ENCODE measurements around the gene C12orf43. TPM values are rescaled to one million over a fixed set of nuclear protein-coding genes. Genes with fewer than 3 reads are reported as not detected.

Gene C12orf43
- polyA plus RNA-seq, 1 donor: 10.4 TPM

GRCh38 chr12:120978296-120979219 is 37.7 kb downstream of the C12orf43 start, which contains the start of gene HNF1A:
Gene HNF1A, plus strand, starts transcription at chr12:120978543. Its CDS starts 226 bp downstream, at chr12:120978769.
- Histone ChIP-seq H3K27me3 (ENCODE audit: control insufficient read depth, insufficient read depth, low read length) (no peaks in the 10 kb centered on the region), H3K36me3 (ENCODE audit: control insufficient read depth, insufficient read depth, low read length) (peaks cover 27% of the 10 kb centered on the region), H3K4me1 (ENCODE audit: control insufficient read depth, insufficient read depth, low read length) (peaks cover 44% of the 10 kb centered on the region), H3K27ac (ENCODE audit: low read length) (peak within 1 kb of the TSS; percentile 98), H3K9me3 (ENCODE audit: control insufficient read depth, low read depth, low read length) (no peaks in the 10 kb centered on the region), H3K4me3 (ENCODE audit: low read length) (peak within 1 kb of the TSS; percentile 96)
- DNase-seq: peak; percentile 93 to 97
- no CpG with 5 or more reads among the region's 40 CpGs for WGBS (ENCODE audit: insufficient coverage, low lambda C conversion rate)

DNA sequence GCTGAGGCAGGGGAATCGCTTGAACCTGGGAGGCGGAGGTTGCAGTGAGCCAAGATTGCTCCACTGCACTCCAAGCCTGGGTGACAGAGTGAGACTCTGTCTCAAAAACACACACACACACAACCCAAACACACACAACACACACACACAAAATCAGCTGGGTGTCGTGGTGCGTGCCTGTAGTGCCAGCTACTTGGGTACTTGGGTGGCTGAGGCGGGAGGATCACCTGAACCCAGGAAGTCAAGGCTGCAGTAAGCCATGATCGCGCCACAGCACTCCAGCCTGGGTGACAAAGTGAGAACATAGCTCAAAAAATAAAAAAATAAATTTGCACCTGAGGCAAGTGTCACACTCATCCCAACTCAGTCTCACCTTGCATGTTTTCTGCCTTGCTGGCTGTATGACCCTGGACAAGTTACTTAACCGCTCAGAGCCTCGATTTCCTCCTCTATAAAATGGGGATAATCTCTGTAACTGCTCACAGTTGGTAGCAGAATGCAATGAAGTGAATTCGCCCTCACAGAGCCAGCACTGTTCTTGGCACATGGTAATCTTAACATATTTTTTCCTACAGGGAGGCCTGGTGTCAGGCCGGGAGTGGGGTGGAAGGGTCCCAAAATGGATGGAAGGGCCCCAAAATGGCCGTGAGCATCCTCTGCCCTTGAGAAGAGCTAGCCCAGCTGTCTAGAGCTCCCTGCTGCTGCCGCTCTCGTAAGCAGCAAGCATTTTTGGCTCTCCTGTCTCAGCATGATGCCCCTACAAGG is 38.6 kb downstream of the C12orf43 start:
- DNase-seq: no peak
- Histone ChIP-seq H3K27ac (ENCODE audit: low read length) (peak overlapping the region; percentile 98), H3K36me3 (ENCODE audit: control insufficient read depth, insufficient read depth, low read length) (peaks cover 29% of the 10 kb centered on the region), H3K9me3 (ENCODE audit: control insufficient read depth, low read depth, low read length) (no peaks in the 10 kb centered on the region), H3K27me3 (ENCODE audit: control insufficient read depth, insufficient read depth, low read length) (no peaks in the 10 kb centered on the region), H3K4me1 (ENCODE audit: control insufficient read depth, insufficient read depth, low read length) (peaks cover 44% of the 10 kb centered on the region), H3K4me3 (ENCODE audit: low read length) (peak overlapping the region; percentile 96)
- 33% methylated on average over 1 of the region's 14 CpGs for WGBS (ENCODE audit: insufficient coverage, low lambda C conversion rate)

- Histone ChIP-seq H3K36me3 (ENCODE audit: control insufficient read depth, insufficient read depth, low read length) (peaks cover 54% of the 10 kb centered on the region), H3K9me3 (ENCODE audit: control insufficient read depth, low read depth, low read length) (no peaks in the 10 kb centered on the region), H3K27me3 (ENCODE audit: control insufficient read depth, insufficient read depth, low read length) (no peaks in the 10 kb centered on the region), H3K27ac (ENCODE audit: low read length) (peak overlapping the region; percentile 14), H3K4me1 (ENCODE audit: control insufficient read depth, insufficient read depth, low read length) (peaks cover 40% of the 10 kb centered on the region), H3K4me3 (ENCODE audit: low read length) (no peak overlapping the region)
- DNase-seq: peak in 1 of 2 donors; percentile 75
- no CpG with 5 or more reads among the region's 10 CpGs for WGBS (ENCODE audit: insufficient coverage, low lambda C conversion rate)
These were observed 43.3 kb downstream of the C12orf43 start for GRCh38 chr12:120972870-120973543.

DNA sequence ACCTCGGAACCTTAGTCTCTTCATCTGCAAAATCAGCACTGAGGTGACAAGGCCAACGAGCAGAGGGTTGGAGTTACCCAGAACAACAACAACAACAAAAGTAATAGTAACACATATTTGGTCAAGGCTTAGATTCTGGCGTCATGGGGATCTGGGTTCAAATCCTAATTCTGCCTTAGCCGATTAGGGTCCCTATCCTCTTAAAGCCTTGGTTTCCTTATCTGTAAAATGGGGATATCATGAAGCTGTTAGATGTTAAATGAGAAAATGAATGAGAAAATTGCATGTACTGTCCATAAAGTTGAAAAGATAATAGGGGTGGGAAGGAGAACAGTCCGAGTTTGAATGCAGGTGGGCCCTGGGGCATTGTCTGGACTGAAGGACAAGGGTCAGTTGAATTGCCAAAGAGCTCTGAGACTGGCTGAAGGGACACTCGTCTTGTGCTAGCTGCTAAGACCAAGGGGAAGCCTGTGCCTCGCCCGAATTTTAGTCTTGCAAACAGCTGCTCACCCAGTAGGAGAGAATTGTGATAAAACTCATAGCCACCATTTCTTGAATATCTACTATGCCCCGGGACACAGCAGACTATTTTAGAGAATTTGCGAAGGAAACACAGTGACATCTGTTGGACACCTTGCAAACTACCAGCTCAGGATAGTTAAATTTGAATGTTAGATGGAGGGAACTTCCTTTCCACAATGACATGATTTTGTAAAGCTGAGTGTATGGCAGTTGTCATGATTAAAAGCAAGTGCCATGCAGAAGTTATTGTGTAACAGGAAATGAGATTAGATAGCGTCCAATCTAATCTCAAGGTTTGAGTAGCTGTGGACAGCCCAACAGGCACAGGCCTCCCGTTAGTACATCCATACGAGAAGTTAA is 44.7 kb downstream of the C12orf43 start:
- H3K36me3 ChIP-seq (ENCODE audit: control insufficient read depth, insufficient read depth, low read length): peaks cover 54% of the 10 kb centered on the region
- WGBS (ENCODE audit: insufficient coverage, low lambda C conversion rate): 4% methylated on average over 3 of the region's 13 CpGs
- no peak overlapping the region for H3K4me3 ChIP-seq (ENCODE audit: low read length)
- peak overlapping the region; percentile 45 for H3K27ac ChIP-seq (ENCODE audit: low read length)
- no peaks in the 10 kb centered on the region for H3K27me3 ChIP-seq (ENCODE audit: control insufficient read depth, insufficient read depth, low read length)
- DNase-seq: peak; percentile 68 to 89
- H3K9me3 ChIP-seq (ENCODE audit: control insufficient read depth, low read depth, low read length): no peaks in the 10 kb centered on the region
- H3K4me1 ChIP-seq (ENCODE audit: control insufficient read depth, insufficient read depth, low read length): peaks cover 35% of the 10 kb centered on the region

- DNase-seq: no peak
- Histone ChIP-seq H3K36me3 (ENCODE audit: control insufficient read depth, insufficient read depth, low read length) (peaks cover 50% of the 10 kb centered on the region), H3K27me3 (ENCODE audit: control insufficient read depth, insufficient read depth, low read length) (no peaks in the 10 kb centered on the region), H3K4me1 (ENCODE audit: control insufficient read depth, insufficient read depth, low read length) (peaks cover 29% of the 10 kb centered on the region), H3K9me3 (ENCODE audit: control insufficient read depth, low read depth, low read length) (peaks cover 3% of the 10 kb centered on the region), H3K4me3 (ENCODE audit: low read length) (no peak overlapping the region), H3K27ac (ENCODE audit: low read length) (no peak overlapping the region)
- no CpG with 5 or more reads among the region's 3 CpGs for WGBS (ENCODE audit: insufficient coverage, low lambda C conversion rate)
These were observed 46.0 kb downstream of the C12orf43 start for GRCh38 chr12:120970310-120970709.

GRCh38 chr12:120965534-120966091 is 50.7 kb downstream of the C12orf43 start:
- 90% methylated on average over 3 of the region's 13 CpGs for WGBS (ENCODE audit: insufficient coverage, low lambda C conversion rate)
- Histone ChIP-seq H3K36me3 (ENCODE audit: control insufficient read depth, insufficient read depth, low read length) (peaks cover 27% of the 10 kb centered on the region), H3K27me3 (ENCODE audit: control insufficient read depth, insufficient read depth, low read length) (no peaks in the 10 kb centered on the region), H3K4me3 (ENCODE audit: low read length) (no peak overlapping the region), H3K27ac (ENCODE audit: low read length) (peak overlapping the region; percentile 61), H3K4me1 (ENCODE audit: control insufficient read depth, insufficient read depth, low read length) (peaks cover 20% of the 10 kb centered on the region), H3K9me3 (ENCODE audit: control insufficient read depth, low read depth, low read length) (peaks cover 3% of the 10 kb centered on the region)
- DNase-seq: peak in 1 of 2 donors; percentile 68

GRCh38 chr12:120964298-120964697 is 52.0 kb downstream of the C12orf43 start:
- no peak overlapping the region for H3K4me3 ChIP-seq (ENCODE audit: low read length)
- no peak for DNase-seq
- H3K36me3 ChIP-seq (ENCODE audit: control insufficient read depth, insufficient read depth, low read length): peaks cover 17% of the 10 kb centered on the region
- no CpG with 5 or more reads among the region's 8 CpGs for WGBS (ENCODE audit: insufficient coverage, low lambda C conversion rate)
- H3K9me3 ChIP-seq (ENCODE audit: control insufficient read depth, low read depth, low read length): peaks cover 3% of the 10 kb centered on the region
- no peaks in the 10 kb centered on the region for H3K27me3 ChIP-seq (ENCODE audit: control insufficient read depth, insufficient read depth, low read length)
- peaks cover 30% of the 10 kb centered on the region for H3K4me1 ChIP-seq (ENCODE audit: control insufficient read depth, insufficient read depth, low read length)
- H3K27ac ChIP-seq (ENCODE audit: low read length): no peak overlapping the region

DNA sequence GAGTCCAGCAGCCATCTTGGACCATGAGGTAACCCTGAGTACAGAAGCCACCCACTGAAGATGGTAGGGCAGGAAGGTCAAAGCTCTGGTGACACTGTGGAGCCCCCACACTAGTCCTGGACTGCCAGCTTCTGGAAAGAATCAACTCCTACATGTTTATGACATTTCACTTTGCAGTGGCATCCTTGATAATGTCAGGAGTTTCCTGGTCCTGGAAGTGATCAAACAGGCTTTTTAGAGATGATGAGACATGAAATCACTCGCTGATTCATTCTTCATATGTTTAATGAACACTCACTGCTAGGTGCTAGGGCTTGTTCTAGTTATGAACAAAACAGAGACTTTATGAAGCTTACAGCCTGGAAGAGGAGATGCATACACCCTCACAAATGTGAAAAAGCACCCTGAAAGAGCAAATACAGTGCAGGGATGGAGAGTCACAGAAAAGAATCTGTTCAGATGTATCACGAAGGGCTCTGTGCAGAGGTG is 53.7 kb downstream of the C12orf43 start:
- Histone ChIP-seq H3K27me3 (ENCODE audit: control insufficient read depth, insufficient read depth, low read length) (no peaks in the 10 kb centered on the region), H3K27ac (ENCODE audit: low read length) (peak overlapping the region; percentile 99), H3K4me1 (ENCODE audit: control insufficient read depth, insufficient read depth, low read length) (peaks cover 46% of the 10 kb centered on the region), H3K36me3 (ENCODE audit: control insufficient read depth, insufficient read depth, low read length) (peaks cover 3% of the 10 kb centered on the region), H3K4me3 (ENCODE audit: low read length) (no peak overlapping the region), H3K9me3 (ENCODE audit: control insufficient read depth, low read depth, low read length) (peaks cover 3% of the 10 kb centered on the region)
- no CpG with 5 or more reads among the region's 2 CpGs for WGBS (ENCODE audit: insufficient coverage, low lambda C conversion rate)
- peak in 1 of 2 donors; percentile 35 for DNase-seq
